ENCODE results near the gene WWOX.

GRCh38 chr16:78264642-78265041 lies 165.2 kb downstream of the WWOX start:
- TF ChIP-seq CTCF (conservative IDR thresholded peaks at IDR 0.05 in 1 of 2, IDR thresholded peaks at IDR 0.05 in 1 of 2; ENCODE audit: extremely low read depth in 1 of 2, insufficient read depth in 1 of 2, low read depth in 1 of 2, low read length in 2 of 2) (no peak), EZH2 (IDR thresholded peaks at IDR 0.05; ENCODE audit: borderline replicate concordance, low read length) (no peak)

All from mammary epithelial cell (primary cell).